Urothelium cell line (cell line): ENCODE measurements around the gene SLC22A31.

Source experiments
- DNase-seq: peaks from one replicate; pipeline ENCODE4 v3.0.0; 2011; ENCODE audit warnings: low spot score, mixed read lengths
- FAIRE-seq: peaks from 2 replicates; lab custom pipeline; 2011; peaks lifted over from hg19 to GRCh38; lab: Jason Lieb, UNC

Gene SLC22A31

GRCh38 chr16:89183975-89184676, 16.2 kb downstream of the SLC22A31 start:
- FAIRE-seq (no peak), DNase-seq (no peak)

DNA sequence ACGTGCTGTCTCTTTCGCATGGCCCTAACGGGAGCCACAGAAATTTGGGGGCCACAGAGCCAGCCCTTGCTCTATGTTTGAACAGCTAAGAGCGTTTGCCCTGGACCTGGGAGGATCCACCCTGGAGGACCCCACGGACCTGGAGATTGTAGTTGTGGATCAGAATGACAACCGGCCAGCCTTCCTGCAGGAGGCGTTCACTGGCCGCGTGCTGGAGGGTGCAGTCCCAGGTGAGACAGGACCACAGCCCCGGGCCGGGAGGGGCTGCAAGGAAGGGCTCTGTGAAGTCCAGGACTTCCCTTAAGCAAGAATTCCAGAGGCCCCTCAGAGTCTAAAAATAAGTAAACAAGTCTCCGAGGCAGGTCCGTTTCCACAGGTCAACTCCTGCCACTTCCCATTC, 16.9 kb downstream of the SLC22A31 start:
- no peak for DNase-seq
- FAIRE-seq = no peak

- DNase-seq (no peak), FAIRE-seq (no peak)
These were observed 20.6 kb downstream of the SLC22A31 start for GRCh38 chr16:89179656-89180315.

DNA sequence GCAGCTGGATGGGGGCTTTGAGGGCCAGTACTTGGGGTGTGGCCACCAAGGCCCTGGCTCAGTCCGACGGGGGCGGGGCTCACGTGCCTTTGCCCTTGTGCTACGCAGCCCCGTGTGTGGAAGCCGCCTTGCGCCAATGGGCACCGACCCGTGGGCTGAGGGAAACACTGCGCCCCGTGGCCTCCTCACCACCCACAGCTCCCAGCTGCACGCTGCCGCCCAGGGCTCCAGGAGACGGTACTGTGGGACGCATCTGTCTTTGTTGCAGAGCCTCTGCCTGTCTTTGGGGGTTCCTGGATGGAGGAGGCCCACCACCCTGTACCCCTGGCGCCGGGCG, 21.2 kb downstream of the SLC22A31 start:
- FAIRE-seq (no peak), DNase-seq (no peak)

- DNase-seq (no peak), FAIRE-seq (no peak)
These were observed 21.7 kb downstream of the SLC22A31 start for GRCh38 chr16:89178453-89179147.

DNA sequence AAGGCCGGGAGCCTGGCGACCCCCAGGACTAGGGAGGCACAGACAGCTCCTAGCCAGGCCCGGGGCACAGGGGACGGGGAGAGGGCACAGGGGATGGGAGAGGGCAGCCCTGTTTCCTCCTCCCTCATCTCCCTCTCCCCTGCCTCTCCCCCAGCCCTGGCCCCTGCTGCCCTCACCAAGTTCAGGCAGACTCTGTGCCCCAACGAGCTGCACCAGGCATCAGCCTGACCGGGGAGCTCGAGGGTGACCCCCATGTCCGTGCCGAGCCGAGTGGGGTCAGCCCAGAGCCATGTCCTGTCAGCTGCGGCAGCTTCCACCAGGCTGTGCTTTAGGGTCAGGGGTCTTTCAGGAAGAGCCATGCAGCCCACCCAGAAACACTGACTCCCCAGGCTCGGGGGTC, 22.8 kb downstream of the SLC22A31 start:
- no peak for FAIRE-seq

GRCh38 chr16:89176717-89177116, 23.6 kb downstream of the SLC22A31 start:
- DNase-seq (no peak), FAIRE-seq (no peak)

More for the DNA sequence above, 22.8 kb downstream of the SLC22A31 start:
- no peak for DNase-seq

DNA sequence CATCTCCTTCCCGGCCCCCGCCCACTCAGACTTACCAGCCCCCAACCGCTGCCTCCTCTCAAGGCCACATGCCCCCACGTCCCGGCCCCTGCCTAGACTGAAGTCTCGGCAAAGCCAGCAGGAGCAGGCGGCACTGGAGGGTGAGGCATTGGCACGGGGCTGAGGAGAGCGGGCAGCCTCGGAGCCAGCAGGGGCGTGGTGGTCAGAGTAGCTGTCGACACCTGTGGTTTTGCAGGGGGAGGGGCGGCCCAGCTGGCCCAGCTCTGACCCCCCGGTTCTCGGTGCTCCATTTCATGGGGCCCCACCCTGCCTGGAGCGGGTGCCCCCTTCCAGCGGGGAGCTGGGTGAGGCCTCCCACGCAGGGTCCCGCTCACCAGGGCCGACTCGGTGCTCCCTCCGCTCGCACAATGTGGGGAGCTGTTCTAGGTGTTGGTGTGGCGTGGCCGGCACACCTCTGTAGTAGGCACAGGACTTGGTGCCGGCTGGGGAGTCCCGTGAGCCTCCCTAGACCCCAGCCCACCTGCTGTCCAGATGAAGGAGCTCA, 24.1 kb downstream of the SLC22A31 start:
- no peak for DNase-seq
- no peak for FAIRE-seq

DNA sequence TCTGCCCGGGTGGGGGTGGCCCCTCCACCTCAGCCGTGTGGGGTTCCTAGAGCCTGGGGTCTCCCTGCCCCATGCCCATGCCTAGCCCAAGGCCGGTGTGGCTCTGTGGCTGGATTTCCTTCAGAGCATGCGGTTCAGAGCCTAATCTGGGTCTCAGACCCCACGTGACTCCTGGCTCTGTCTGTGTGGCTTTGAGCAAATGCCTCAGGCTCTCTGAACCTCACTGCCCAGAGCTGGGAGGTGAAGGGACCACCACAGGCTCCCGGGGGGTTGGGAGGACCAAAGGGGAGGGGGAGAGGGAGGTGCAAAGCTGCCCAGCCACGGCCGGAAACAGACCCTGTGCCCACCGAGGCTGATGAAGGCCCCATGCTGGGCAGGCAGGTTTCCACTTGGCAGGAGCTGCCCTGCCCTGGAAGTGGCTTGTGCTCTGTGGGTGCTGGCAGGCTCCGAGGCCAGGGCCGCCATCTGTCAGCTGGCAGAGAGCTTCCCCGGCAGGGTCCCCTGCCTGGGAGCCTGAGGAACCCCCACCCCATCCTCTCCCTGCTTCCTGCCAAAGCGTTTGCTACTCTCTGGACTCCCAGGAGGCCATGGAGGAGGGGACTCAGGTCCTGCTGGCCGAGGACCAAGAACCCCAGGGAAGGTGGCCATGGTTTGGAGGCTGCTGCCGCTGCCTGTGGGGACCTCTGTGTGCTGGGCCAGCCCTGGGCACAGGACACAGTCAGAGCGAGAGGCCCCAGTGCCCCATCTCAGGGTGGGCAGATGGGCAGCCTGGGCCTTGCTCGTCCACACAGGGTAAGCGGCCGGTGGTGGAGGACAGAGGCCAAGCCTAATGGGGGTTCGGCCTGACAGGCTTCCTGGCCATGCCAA, 24.8 kb downstream of the SLC22A31 start:
- FAIRE-seq (no peak), DNase-seq (no peak)

DNA sequence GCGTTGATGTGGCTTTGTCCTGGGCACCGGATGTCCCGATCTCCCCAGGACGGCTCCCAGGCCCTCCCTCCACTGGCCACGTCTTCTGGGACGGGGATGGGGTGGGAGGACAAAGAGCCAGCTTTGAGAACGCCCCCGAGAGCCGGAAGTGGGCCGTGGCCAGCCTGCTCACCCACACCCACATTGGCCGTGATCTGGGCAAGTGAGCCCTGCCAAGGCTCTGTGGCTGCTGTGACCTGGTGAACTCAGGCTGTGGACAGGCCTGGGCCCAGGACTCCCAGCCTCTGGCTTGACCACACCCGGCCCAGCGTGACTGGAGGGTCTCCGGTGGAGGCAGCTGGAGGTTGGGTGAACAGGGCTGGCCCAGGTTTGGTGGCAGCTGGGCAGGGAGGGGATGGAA, 25.5 kb downstream of the SLC22A31 start:
- DNase-seq (no peak), FAIRE-seq (no peak)

DNA sequence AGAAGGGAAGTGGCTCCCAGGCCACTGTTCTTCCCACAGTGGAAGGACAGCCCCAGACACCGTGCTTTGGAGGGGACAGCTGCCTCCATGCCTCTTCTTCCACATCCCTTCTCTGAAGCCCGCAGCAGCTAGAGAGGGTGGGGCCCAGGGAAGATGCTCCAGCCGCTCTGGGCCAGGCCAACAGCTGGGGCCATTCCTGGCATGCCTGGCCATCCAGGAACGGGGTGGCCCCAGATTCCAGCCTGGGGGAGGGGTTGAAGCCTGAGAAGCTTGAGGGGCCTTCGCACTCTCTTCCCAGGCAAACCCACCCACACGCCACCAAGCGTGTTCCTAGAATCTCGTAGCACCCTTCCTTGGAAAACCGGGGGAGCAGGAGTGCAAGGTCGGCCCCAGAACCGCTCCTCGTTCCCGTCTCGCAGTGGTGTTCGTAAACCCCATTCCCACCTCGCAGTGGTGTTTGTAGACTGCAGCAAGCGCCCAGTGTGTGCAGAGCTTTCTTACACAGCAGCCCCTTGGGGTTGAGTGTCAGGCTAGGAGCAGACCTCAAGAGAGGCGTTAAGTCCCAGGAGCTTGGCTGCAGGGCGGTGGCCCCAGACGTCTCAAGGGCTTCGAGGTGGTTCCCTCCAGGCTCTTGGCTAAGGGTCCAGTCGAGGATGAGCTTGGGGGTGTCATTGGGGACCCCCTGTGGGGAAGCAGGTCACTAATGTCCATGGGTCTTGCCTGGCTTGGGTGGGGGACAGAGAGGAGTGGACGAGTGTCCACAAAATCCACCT, 26.1 kb downstream of the SLC22A31 start:
- DNase-seq (no peak), FAIRE-seq (no peak)

GRCh38 chr16:89173174-89173921, 27.0 kb downstream of the SLC22A31 start:
- DNase-seq (no peak), FAIRE-seq (no peak)

DNA sequence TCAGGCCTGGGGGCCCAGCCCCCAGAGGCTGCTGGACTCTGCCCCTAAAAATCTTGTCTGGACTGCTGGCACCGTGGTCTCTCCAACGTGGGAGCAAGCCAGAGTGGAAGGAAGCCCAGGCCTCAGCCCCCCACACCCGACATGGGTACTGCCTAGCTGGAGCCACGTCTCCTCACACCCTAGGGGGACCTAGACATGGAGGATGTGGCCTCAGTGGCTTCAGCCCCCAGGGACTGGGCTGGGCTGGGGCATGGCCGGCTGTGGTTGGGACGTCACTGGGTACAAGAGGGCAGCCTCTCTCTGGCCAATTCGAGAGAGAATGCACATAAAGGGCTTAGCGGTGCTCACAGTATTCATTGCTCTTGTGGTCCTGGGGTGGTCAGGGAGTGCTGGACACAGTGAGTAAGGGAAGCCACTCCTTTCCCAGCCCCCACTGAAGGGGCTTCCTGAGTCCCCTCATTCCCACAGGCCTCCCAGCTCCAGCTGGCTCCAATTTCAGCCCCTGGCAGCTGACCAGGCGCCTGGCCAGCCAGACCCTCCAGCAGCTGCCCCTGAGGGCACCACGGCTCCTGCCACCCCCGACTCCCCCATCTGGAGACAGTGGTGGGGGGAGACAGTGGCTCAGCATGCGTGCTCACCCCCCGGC, 27.7 kb downstream of the SLC22A31 start:
- DNase-seq (no peak), FAIRE-seq (no peak)

- FAIRE-seq = no peak
- DNase-seq = no peak
These were observed 28.2 kb downstream of the SLC22A31 start for GRCh38 chr16:89172171-89172527.

DNA sequence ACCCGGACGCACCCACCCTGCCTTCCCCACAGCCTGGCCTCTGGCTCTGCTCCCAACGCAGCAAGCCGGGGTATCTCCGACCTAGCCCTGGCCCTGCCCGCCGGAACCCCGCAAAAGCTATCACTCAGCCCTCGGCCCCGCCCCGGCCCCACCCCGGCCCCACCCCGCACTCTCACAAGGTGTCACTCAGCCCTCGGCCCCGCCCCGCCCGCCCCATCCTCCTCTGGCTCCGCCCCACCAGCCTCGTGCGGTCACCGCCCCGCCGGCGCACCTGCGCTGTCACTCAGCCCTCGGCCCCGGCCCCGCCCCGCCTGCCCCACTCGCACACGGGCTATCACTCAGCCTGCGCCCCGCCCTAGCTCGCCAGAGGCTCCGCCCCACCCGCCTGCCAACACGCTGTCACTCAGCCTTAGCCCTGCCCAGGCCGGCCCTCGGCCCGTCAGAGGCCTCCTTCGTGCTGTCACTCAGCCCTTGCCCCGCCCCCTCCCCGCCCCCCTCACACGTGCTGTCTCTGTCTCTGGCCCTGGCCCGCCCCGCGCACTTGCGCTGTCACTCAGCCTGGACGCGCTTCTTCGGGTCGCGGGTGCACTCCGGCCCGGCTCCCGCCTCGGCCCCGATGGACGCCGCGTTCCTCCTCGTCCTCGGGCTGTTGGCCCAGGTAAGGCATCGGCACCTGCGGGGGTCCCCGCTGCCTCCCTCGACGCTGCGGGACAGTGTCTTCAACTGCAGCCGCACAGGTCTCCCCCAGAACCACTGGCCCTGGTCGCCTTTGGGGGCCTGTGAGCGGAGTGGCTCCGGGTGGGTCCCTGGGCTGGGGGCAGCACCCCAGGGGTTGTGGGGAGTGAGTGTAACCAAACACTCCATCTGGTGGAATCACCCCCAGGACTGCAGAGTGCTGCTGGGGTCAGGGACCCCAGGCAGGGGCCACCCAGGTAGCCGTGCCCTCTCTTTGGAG, 28.8 kb downstream of the SLC22A31 start, which contains the start of gene CDH15:
Gene CDH15 (plus strand): TSS at position 533 of the 955 bp plus-strand sequence. CDS start 84 bp downstream, at position 617.
- DNase-seq = peak; percentile 97
- peak; percentile 89 for FAIRE-seq

DNA sequence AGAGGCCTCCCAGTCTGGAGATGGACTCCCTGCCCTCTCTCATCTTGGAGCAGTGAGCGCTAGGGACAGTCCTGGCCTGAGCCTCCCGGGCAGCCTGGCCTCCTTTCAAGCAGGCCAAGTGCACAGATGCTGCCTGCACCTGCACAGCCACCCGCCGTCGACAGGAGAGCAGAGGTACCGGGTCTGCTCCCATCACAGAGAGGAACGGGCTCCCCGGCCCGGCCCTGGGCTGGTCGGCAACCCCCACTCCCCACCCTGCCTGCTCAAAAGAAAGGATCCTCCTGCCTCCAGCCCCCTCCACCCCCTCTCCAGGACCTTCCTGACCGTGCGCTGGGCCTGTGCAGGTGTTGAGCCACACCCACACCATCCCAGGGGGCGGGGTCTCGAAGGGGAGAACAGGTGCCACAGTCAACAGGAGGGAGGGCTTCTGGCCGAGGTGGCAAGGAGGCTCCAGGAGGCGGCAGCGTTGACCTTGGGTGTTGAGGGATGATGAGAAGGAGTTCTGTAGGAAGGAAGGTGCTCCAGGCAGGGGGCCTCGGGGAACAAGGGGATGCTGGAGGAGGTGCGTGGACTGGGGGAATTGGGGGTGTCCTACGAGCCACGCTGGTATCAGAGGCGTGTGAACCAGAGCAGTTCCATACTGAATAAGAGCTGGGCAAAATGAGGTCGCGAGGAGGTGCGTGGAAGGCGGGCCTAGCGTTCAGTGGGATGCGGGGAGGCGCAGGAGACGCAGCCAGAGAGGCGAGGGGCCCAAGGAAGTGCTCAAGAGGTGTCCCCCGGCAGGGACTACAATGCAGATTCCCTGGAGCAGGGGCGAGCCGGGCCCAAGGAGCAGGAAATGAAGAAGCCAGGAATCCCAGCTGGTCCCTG, 29.8 kb downstream of the SLC22A31 start:
- no peak for DNase-seq
- FAIRE-seq = peak; percentile 23

DNA sequence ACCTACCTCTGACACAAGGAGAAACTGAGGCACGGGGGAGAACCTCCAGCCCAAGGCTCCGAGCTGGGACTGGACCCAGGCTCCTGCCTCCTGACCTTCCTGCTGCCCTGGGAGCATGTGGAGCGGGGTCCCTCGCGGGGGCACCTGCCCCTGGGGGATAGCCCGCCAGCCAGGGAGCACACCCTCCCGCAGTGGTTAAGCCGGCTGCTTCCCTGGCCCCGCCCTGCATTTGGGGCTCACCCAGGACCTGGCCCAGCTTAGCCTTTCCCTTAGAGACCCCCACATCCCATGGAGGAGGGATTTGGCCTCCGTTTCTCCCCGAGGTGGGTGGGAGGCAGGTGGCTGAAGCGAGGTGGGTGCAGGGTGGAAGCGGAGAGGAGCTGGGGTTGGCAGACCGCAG, 30.6 kb downstream of the SLC22A31 start:
- no peak for FAIRE-seq
- no peak for DNase-seq
